Caco-2 (cell line): ENCODE measurements around the gene RPIA. TPM values are rescaled to one million over a fixed set of nuclear protein-coding genes. Genes with fewer than 3 reads are reported as not detected.

Experiments used
- BruUV-seq: library from RNA; stranded (reverse); fragments of 400-500 nt; replicated peaks from 2 replicates; lab custom pipeline; 2021; lab: Mats Ljungman, UMichigan
- CTCF ChIA-PET: fragments of 300-600 bp; sonication (Branson Sonifier 250); formaldehyde crosslinking; loops from one replicate; lab custom pipeline; 2022; ENCODE audit warnings: antibody characterized with exemption; lab: Charles Lee
- POLR2A ChIA-PET: fragments of 300-600 bp; sonication (Branson Sonifier 250); formaldehyde crosslinking; loops from one replicate; lab custom pipeline; 2022; ENCODE audit warnings: antibody characterized with exemption; lab: Charles Lee
- DNase-seq, 2 experiments: peaks; one replicate each; pipeline versions ENCODE4 v3.0.0 to v3.0.0-alpha.2; 2020 to 2022
- H3K27me3 ChIP-seq: replicated peaks from 2 replicates; pipeline ENCODE4 v1.6.0; 2011; ENCODE audit warnings: low read length; ENCODE audit not compliant: control insufficient read depth, insufficient read depth
- H3K36me3 ChIP-seq: 2 replicates; pipeline ENCODE4 v1.5.1; 2011; ENCODE audit warnings: low read length; ENCODE audit not compliant: control insufficient read depth, insufficient read depth
- H3K4me1 ChIP-seq: fragments of 250-450 bp; sonication (Bioruptor Pico); 2 replicates; pipeline ENCODE4 v1.5.1; 2020; ENCODE audit warnings: mild to moderate bottlenecking
- H3K4me3 ChIP-seq: 2 replicates; pipeline ENCODE4 v1.5.1; 2011; ENCODE audit warnings: low read depth, mild to moderate bottlenecking, control low read depth, low read length
- H3K9me3 ChIP-seq: fragments of 250-450 bp; sonication (Bioruptor Pico); 2 replicates; pipeline ENCODE4 v1.5.1; 2020; ENCODE audit warnings: mild to moderate bottlenecking, moderate library complexity
- H3K27ac Mint-ChIP-seq: one replicate; pipeline ENCODE4 v1.8.0; 2022; ENCODE audit warnings: mixed read lengths; ENCODE audit not compliant: unreplicated experiment
- H3K27me3 Mint-ChIP-seq: one replicate; pipeline ENCODE4 v1.8.0; 2022; ENCODE audit warnings: mixed read lengths; ENCODE audit not compliant: insufficient read depth, unreplicated experiment
- H3K36me3 Mint-ChIP-seq: one replicate; pipeline ENCODE4 v1.8.0; 2022; ENCODE audit warnings: mild to moderate bottlenecking, mixed read lengths; ENCODE audit not compliant: insufficient read depth, unreplicated experiment
- H3K4me1 Mint-ChIP-seq: one replicate; pipeline ENCODE4 v1.8.0; 2022; ENCODE audit warnings: low read depth, mixed read lengths; ENCODE audit not compliant: unreplicated experiment
- H3K4me3 Mint-ChIP-seq: one replicate; pipeline ENCODE4 v1.8.0; 2022; ENCODE audit warnings: mild to moderate bottlenecking, moderate library complexity, mixed read lengths; ENCODE audit not compliant: unreplicated experiment
- H3K9me3 Mint-ChIP-seq: one replicate; pipeline ENCODE4 v1.8.0; 2022; ENCODE audit warnings: mixed read lengths; ENCODE audit not compliant: unreplicated experiment
- intact Hi-C: fragments of 100-400 bp; cut with micrococcal nuclease; formaldehyde crosslinking; loops from one replicate; pipeline ENCODE4 v1.10.0; 2022; ENCODE audit not compliant: unreplicated experiment
- total RNA-seq: library from RNA; stranded (reverse); gene quantifications from 2 replicates; pipeline ENCODE4 v1.2.3, GENCODE V29; 2022
- TF ChIP-seq, protein P1 (sequence below), 2 experiments: fragments of 200-600 bp in 1 of 2; IDR thresholded peaks; 1 replicate in 1 of 2; 2 replicates in 1 of 2; pipeline versions ENCODE4 v1.5.1 to v1.8.0; 2011 to 2022; ENCODE audit warnings: antibody characterized with exemption in 1 of 2, control low read depth in 1 of 2, inconsistent platforms in 1 of 2, low read depth in 1 of 2, low read length in 1 of 2, mild to moderate bottlenecking in 1 of 2, moderate library complexity in 1 of 2; ENCODE audit not compliant: insufficient read depth in 1 of 2, severe bottlenecking in 1 of 2, unreplicated experiment in 1 of 2

RPIA gene
- total RNA-seq, 1 experiment from 2014 or later = 33.7 TPM

- Histone ChIP-seq H3K27me3 (no peaks in the 10 kb centered on the region), H3K4me3 (no peak overlapping the region), H3K4me1 (peaks cover 37% of the 10 kb centered on the region), H3K36me3 (no peaks in the 10 kb centered on the region), H3K9me3 (no peaks in the 10 kb centered on the region)
- Mint-ChIP-seq H3K27ac (no peak overlapping the region), H3K36me3 (peaks cover 6% of the 10 kb centered on the region), H3K4me1 (peaks cover 27% of the 10 kb centered on the region), H3K27me3 (no peaks in the 10 kb centered on the region), H3K9me3 (no peaks in the 10 kb centered on the region), H3K4me3 (no peak overlapping the region)
- ChIA-PET CTCF (no interaction called here), POLR2A (no interaction called here)
- TF ChIP-seq, protein P1, sequence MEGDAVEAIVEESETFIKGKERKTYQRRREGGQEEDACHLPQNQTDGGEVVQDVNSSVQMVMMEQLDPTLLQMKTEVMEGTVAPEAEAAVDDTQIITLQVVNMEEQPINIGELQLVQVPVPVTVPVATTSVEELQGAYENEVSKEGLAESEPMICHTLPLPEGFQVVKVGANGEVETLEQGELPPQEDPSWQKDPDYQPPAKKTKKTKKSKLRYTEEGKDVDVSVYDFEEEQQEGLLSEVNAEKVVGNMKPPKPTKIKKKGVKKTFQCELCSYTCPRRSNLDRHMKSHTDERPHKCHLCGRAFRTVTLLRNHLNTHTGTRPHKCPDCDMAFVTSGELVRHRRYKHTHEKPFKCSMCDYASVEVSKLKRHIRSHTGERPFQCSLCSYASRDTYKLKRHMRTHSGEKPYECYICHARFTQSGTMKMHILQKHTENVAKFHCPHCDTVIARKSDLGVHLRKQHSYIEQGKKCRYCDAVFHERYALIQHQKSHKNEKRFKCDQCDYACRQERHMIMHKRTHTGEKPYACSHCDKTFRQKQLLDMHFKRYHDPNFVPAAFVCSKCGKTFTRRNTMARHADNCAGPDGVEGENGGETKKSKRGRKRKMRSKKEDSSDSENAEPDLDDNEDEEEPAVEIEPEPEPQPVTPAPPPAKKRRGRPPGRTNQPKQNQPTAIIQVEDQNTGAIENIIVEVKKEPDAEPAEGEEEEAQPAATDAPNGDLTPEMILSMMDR (IDR thresholded peaks at IDR 0.05; ENCODE audit: insufficient read depth in 1 of 2, low read depth in 1 of 2, low read length in 1 of 2, severe bottlenecking in 1 of 2, unreplicated experiment in 1 of 2) = no peak
- intact Hi-C loops = no loop called here
- DNase-seq = no peak
- no TSS peak for BruUV-seq
Measured at GRCh38 chr2:88720399-88720798, 28.9 kb downstream of the RPIA start.

DNA sequence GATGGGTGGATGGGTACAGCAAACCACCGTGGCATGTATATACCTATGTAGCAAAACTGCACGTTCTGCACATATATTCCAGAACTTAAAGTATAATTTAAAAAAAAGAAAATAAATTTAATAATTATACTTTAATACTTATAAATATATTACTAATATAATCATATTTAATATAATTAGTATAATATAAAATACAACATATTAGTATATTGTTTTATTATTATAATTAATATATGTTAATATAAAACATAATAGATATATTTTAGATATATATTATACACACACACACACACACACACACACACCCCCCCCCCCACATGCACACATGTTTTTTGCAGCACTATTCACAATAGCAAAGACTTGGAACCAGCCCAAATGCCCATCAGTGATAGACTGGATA, 29.8 kb downstream of the RPIA start:
- Histone ChIP-seq H3K9me3 (no peaks in the 10 kb centered on the region), H3K4me3 (no peak overlapping the region), H3K27me3 (no peaks in the 10 kb centered on the region), H3K4me1 (peaks cover 28% of the 10 kb centered on the region), H3K36me3 (no peaks in the 10 kb centered on the region)
- Mint-ChIP-seq H3K36me3 (peaks cover under 1% of the 10 kb centered on the region), H3K9me3 (no peaks in the 10 kb centered on the region), H3K27me3 (no peaks in the 10 kb centered on the region), H3K4me1 (peaks cover 21% of the 10 kb centered on the region), H3K27ac (no peak overlapping the region), H3K4me3 (no peak overlapping the region)
- DNase-seq = no peak
- ChIA-PET CTCF (no interaction called here), POLR2A (no interaction called here)
- TF ChIP-seq, protein P1 (IDR thresholded peaks at IDR 0.05; ENCODE audit: insufficient read depth in 1 of 2, low read depth in 1 of 2, low read length in 1 of 2, severe bottlenecking in 1 of 2, unreplicated experiment in 1 of 2) = no peak
- BruUV-seq = no TSS peak
- intact Hi-C loops = no loop called here

DNA sequence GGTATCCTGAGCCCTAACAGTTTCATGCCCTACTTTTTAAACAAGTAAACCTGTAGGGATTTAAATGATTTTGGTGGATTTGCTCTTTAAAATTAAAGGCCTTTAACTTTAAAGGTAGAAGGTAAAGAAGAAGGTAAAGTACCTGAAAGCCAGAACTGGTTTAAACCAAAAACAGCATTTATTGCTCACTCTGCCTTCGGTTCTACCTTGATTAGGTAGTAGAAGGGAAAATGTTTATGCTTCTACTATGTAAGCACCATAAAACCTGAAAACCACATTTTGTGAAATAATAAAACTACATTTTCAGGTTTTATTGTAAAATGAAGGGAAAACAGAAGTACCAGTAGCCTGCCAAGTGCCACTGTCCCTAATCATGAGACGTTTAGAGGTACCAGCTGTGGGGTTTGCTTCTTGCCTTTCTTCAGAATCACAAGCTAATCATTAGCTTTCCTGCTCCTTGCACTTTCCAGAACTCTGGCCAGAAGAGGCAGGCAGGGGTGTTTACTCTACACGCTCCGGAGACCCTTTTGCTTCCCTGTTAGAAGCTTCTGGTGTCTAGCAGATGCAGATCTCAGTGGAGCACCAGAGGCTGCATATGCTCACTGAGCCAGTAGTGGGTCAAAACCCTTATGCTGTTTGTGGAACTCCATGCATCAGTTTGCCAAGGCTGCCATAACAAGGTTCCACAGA, 33.3 kb downstream of the RPIA start:
- DNase-seq = no peak
- POLR2A ChIA-PET = no interaction called here
- CTCF ChIA-PET = no interaction called here
- H3K27me3 Mint-ChIP-seq = no peaks in the 10 kb centered on the region
- Histone ChIP-seq H3K4me3 (no peak overlapping the region), H3K27me3 (no peaks in the 10 kb centered on the region), H3K36me3 (no peaks in the 10 kb centered on the region), H3K4me1 (peaks cover 4% of the 10 kb centered on the region; the same call in 1 of the 2 replicates), H3K9me3 (no peaks in the 10 kb centered on the region)
- peaks cover 6% of the 10 kb centered on the region for H3K4me1 Mint-ChIP-seq
- H3K4me3 Mint-ChIP-seq = no peak overlapping the region
- TF ChIP-seq, protein P1 (IDR thresholded peaks at IDR 0.05; ENCODE audit: insufficient read depth in 1 of 2, low read depth in 1 of 2, low read length in 1 of 2, severe bottlenecking in 1 of 2, unreplicated experiment in 1 of 2) = no peak
- H3K9me3 Mint-ChIP-seq = no peaks in the 10 kb centered on the region
- intact Hi-C loops = no loop called here
- no peak overlapping the region for H3K27ac Mint-ChIP-seq
- no TSS peak for BruUV-seq
- peaks cover 5% of the 10 kb centered on the region for H3K36me3 Mint-ChIP-seq
